Kidney (tissue), 14 donors: ENCODE data around the gene ACSL5. TPM values are rescaled to one million over a fixed set of nuclear protein-coding genes. Genes with fewer than 3 reads are reported as not detected.

Experiments used
- DNase-seq, 5 donors: peaks; one replicate each; pipeline ENCODE4 v3.0.0-alpha.2; 2013 to 2020
- FAIRE-seq: peaks from 2 replicates; lab custom pipeline; 2012; peaks lifted over from hg19 to GRCh38; lab: Jason Lieb, UNC
- H3K27ac ChIP-seq, 2 donors: one replicate each; pipeline ENCODE4 v1.7.0; 2013; ENCODE audit warnings: low read depth in 2 of 2, low read length in 2 of 2, inconsistent platforms in 1 of 2
- H3K27me3 ChIP-seq: one replicate; pipeline ENCODE4 v1.7.1; 2013; ENCODE audit warnings: low read length, inconsistent platforms; ENCODE audit not compliant: control insufficient read depth, insufficient read depth
- H3K36me3 ChIP-seq, 3 donors: one replicate each; pipeline versions ENCODE4 v1.7.0 to v1.7.1; 2013; ENCODE audit warnings: low read length in 3 of 3, control low read depth in 1 of 3, inconsistent platforms in 1 of 3; ENCODE audit not compliant: insufficient read depth in 3 of 3, control insufficient read depth in 2 of 3
- H3K4me1 ChIP-seq, 3 donors: one replicate each; pipeline versions ENCODE4 v1.7.0 to v1.7.1; 2013; ENCODE audit warnings: low read length in 3 of 3, inconsistent platforms in 1 of 3, low read depth in 1 of 3; ENCODE audit not compliant: control insufficient read depth in 2 of 3, insufficient read depth in 2 of 3
- H3K4me3 ChIP-seq, 3 donors: one replicate each; pipeline versions ENCODE4 v1.7.0 to v1.8.1; 2013; ENCODE audit warnings: low read length in 3 of 3, control low read depth in 1 of 3, inconsistent platforms in 1 of 3
- H3K9ac ChIP-seq, 3 donors: one replicate each; pipeline versions ENCODE4 v1.7.0 to v1.7.1; 2013; ENCODE audit warnings: low read length in 3 of 3, control low read depth in 1 of 3, inconsistent platforms in 1 of 3
- H3K9me3 ChIP-seq, 3 donors: one replicate each; pipeline versions ENCODE4 v1.7.0 to v1.7.1; 2013; ENCODE audit warnings: low read length in 3 of 3, control low read depth in 1 of 3, inconsistent platforms in 1 of 3; ENCODE audit not compliant: control insufficient read depth in 2 of 3, insufficient read depth in 1 of 3
- intact Hi-C: fragments of 100-400 bp; cut with DNase I; formaldehyde crosslinking; loops from one replicate; pipeline ENCODE4 v1.11.1; 2022
- polyA plus RNA-seq: library from polyadenylated mRNA; stranded (reverse); fragments of 350-450 nt; fragmentation: Illumina TruSeq; extraction: RNeasy Lipid Tissue Mini Kit (QIAGEN cat#74804); gene quantifications from one replicate; pipeline ENCODE4 v1.2.3, GENCODE V29; 2014; ENCODE audit warnings: low read depth, low replicate concordance; ENCODE audit not compliant: insufficient read depth
- total RNA-seq: library from RNA; stranded (reverse); fragmentation: NEBNext Ultra II Directional; extraction: Animal tissue kit (Norgen Biotek cat#: 25700); gene quantifications from one replicate; pipeline ENCODE4 v1.2.1, GENCODE V29; 2021
- TF ChIP-seq, protein P1 (sequence below): IDR thresholded peaks from 3 replicates; pipeline ENCODE4 v1.5.1; 2012; ENCODE audit warnings: mild to moderate bottlenecking, moderate library complexity, borderline replicate concordance; ENCODE audit not compliant: insufficient read depth; ENCODE audit errors: extremely low read depth
- donor health status: control.
- donor health status: control.
- donor health status: control.
- donor health status: control.
- donor health status: control.
- donor health status: DM: yes; HTN: yes; CAD: no.
- donor health status: Normal renal cell carcinoma (clear cell type).

The ACSL5 gene
- total and polyA plus RNA-seq, 2 donors from 2014 or later, result 5.6 to 21.8 TPM

GRCh38 chr10:112343056-112343806 is 30.7 kb upstream of the ACSL5 start:
- FAIRE-seq (no peak), DNase-seq (peak in 1 of 5 donors; percentile 12)
- intact Hi-C loops, result no loop called here
- no peak overlapping the region for H3K4me3 ChIP-seq
- no peaks in the 10 kb centered on the region for H3K36me3 ChIP-seq
- no peaks in the 10 kb centered on the region for H3K9me3 ChIP-seq
- no peaks in the 10 kb centered on the region for H3K4me1 ChIP-seq
- no peak overlapping the region for H3K9ac ChIP-seq
- H3K27me3 ChIP-seq, result no peaks in the 10 kb centered on the region
- TF ChIP-seq, protein P1, sequence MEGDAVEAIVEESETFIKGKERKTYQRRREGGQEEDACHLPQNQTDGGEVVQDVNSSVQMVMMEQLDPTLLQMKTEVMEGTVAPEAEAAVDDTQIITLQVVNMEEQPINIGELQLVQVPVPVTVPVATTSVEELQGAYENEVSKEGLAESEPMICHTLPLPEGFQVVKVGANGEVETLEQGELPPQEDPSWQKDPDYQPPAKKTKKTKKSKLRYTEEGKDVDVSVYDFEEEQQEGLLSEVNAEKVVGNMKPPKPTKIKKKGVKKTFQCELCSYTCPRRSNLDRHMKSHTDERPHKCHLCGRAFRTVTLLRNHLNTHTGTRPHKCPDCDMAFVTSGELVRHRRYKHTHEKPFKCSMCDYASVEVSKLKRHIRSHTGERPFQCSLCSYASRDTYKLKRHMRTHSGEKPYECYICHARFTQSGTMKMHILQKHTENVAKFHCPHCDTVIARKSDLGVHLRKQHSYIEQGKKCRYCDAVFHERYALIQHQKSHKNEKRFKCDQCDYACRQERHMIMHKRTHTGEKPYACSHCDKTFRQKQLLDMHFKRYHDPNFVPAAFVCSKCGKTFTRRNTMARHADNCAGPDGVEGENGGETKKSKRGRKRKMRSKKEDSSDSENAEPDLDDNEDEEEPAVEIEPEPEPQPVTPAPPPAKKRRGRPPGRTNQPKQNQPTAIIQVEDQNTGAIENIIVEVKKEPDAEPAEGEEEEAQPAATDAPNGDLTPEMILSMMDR, result no peak
- H3K27ac ChIP-seq, result no peak overlapping the region

DNA sequence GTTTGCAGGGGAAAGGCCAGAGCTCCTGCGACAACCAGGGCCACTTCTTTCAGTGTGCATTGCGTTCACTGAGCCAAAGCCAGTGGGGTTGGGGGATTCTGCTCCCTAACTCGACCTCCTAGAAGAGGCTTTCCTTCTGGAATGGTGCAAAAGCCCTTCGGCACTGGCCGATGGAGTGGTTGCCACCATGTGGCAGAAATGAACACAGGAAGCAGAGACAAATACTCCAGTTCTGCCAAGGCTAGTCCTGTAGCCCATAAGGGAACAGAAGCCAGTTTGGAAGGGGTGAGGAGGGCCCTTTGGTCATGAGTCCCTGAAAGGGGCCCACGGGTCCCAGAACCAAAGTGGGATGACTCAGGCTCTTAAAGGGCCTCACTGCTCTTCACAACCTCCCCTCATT is 29.7 kb upstream of the ACSL5 start:
- TF ChIP-seq, protein P1, result no peak
- no peaks in the 10 kb centered on the region for H3K9me3 ChIP-seq
- no peaks in the 10 kb centered on the region for H3K4me1 ChIP-seq
- H3K4me3 ChIP-seq, result no peak overlapping the region
- H3K9ac ChIP-seq, result no peak overlapping the region
- H3K27ac ChIP-seq, result no peak overlapping the region
- DNase-seq (no peak), FAIRE-seq (no peak)
- H3K36me3 ChIP-seq, result no peaks in the 10 kb centered on the region
- H3K27me3 ChIP-seq, result no peaks in the 10 kb centered on the region
- intact Hi-C loops, result no loop called here

- Histone ChIP-seq H3K27me3 (no peaks in the 10 kb centered on the region), H3K27ac (no peak overlapping the region), H3K36me3 (no peaks in the 10 kb centered on the region), H3K4me1 (no peaks in the 10 kb centered on the region), H3K9me3 (no peaks in the 10 kb centered on the region), H3K9ac (no peak overlapping the region), H3K4me3 (no peak overlapping the region)
- intact Hi-C loops, result no loop called here
- DNase-seq, result no peak
- TF ChIP-seq, protein P1, result no peak
- FAIRE-seq, result no peak
Observed at GRCh38 chr10:112345202-112345601, 28.7 kb upstream of the ACSL5 start.

DNA sequence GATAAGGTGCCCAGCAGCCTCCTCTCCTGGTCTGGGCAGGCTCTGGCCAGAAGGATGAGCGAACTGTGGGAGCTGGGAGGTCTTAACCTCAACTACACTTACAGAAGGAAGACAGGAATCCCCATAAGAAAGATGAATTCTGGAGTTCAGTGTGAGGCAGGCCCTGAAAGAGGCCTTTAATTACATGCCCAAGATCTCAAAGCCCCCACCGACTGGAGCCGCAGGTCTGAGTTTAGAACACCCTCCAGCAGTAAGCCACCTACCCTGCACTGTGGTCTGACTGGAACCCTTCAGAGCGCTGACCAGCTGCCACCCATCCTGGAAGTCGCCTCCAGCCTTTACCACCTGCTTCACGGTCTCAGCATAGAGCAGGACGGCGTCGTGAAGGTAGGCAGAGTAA is 28.2 kb upstream of the ACSL5 start:
- TF ChIP-seq, protein P1, result no peak
- H3K27ac ChIP-seq, result no peak overlapping the region
- no peaks in the 10 kb centered on the region for H3K36me3 ChIP-seq
- no peaks in the 10 kb centered on the region for H3K9me3 ChIP-seq
- no peak overlapping the region for H3K4me3 ChIP-seq
- no peaks in the 10 kb centered on the region for H3K4me1 ChIP-seq
- no peak overlapping the region for H3K9ac ChIP-seq
- DNase-seq (no peak), FAIRE-seq (no peak)
- intact Hi-C loops, result no loop called here
- H3K27me3 ChIP-seq, result no peaks in the 10 kb centered on the region
